GM21576 (cell line): ENCODE data around the gene TMED10.
"Not testable (repeated sequence)": the region's sequence is repeated elsewhere in the genome, so short reads cannot be mapped to it uniquely, and the experiment has no call there.

Experiments
- ATAC-seq: cut with Tn5 transposase; IDR thresholded peaks from one replicate; pipeline ENCODE4 v1.9.1; 2021; ENCODE audit warnings: mild to moderate bottlenecking, moderate library complexity; ENCODE audit not compliant: unreplicated experiment

Gene TMED10

DNA sequence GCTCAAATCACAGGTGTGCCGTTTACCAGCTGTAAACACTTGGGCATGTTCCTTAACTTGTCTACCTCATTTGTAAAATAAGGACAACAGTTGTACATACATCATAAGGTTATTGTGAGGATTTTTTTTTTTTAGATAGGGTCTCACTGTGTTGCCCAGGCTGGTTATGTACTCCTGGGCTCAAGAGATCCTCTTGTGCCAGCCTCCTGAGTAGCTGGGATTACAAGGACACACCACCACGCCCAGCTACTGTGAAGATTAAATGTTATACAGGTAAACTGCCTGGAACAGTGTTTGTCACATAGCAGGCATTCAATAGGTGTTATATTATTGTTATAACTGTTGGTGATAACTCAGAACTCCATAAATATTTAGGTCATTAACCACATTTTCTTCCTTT, 12.7 kb downstream of the TMED10 start:
- no peak for ATAC-seq

DNA sequence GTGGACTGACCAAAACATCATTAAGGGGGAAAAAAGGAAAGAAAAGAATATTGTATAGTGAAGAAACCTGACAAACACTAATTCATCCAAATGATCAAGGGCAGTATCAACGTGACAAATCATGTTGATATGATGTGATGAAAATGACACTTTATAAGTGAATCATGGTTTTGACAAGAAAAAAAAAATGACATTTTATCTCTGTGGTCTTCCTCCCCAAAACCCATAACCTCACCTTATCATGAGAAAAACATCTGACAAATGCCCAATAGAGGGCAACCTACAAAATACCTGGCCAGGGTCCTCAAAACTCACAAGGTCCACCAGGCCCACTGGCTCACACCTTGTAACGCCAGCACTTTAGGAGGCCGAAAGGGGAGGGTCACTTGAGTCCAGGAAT, 13.8 kb downstream of the TMED10 start:
- ATAC-seq, result no peak

DNA sequence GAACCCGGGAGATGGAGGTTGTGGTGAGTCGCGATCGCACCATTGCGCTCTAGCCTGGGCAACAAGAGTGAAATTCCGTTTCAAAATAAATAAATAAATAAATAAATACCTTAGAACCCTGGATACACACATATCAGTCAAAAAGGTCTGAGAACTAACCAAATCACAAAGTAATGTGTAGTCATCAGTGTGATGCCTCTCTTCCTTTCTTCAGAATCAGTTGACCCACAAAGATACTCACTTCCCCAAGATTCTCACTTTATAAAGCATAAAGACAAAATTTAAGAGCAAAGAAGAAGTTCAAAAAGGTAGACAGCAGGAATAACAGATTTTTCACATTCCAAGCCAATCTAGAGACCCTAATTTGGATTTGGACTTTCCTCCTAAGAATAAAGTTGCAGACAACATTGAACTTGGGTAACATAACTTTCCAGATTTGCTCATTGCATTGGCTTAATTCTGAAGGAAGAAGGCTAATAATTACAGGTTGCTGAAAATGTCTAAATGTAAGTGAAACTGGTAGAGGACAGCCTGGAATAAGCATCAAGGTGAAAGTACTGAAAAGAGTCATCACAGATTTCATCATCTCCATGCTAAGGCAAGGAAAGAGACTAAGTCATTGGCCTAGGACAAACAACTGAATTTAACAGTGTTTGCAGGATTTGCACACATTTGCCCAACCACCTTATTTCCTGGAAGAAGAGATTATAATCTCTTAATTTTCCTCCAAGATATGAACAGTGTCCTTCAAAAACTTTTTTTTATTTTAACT, 17.4 kb downstream of the TMED10 start:
- no peak for ATAC-seq

DNA sequence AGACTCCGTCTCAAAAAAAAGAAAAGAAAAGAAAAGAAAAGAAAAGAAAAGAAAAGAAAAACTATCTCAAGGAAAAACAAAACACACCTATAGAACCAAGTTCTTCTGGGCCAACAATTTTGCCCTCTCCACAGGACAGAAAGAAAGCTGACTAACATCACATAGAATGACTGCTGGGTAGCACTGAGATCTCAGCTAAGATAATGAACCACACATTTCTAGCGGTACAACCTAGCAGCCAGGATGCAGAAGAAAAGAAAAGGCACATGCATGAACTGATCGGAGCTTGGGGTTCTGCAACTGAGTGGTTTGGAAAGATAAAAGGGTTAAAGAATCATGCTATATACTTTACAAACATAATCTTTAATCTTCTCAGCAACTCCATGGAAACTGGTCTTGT, 19.5 kb downstream of the TMED10 start:
- no peak for ATAC-seq

DNA sequence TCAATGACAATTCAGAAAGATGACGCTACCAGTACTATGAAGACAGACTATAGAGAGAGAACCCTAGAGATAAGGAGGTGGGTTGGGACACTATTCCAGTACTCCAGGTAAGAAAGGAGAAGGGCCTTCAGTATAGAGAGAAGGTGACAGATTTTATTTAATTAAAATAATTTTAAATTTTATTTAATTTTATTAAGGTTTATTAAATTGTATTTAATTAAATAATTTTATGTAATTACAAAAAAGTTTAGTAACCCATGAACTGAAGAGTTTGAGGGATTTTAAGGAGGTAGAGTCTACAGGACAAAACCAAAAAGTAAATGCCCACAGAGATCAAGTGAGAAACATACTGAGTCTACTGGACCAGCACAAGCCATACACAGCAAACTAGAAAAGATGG, 20.3 kb downstream of the TMED10 start:
- ATAC-seq, result no peak

DNA sequence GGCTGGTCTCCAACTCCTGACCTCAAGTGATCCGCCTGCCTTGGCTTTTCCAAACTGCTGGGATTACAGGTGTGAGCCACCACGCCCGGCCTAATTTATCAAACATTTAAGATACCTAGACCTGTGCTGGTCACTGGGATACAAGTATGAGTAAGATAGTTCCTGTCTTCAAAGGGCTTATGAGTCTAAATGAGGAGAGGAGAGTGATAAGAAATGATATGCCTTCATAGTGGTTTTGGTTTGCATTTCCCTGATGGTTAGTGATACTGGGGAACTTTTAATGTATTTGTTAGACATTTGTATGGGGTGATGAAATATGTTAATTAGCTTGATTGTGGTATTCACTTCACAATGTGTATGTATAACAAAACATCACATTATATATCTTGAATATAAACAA, 21.2 kb downstream of the TMED10 start:
- no peak for ATAC-seq

DNA sequence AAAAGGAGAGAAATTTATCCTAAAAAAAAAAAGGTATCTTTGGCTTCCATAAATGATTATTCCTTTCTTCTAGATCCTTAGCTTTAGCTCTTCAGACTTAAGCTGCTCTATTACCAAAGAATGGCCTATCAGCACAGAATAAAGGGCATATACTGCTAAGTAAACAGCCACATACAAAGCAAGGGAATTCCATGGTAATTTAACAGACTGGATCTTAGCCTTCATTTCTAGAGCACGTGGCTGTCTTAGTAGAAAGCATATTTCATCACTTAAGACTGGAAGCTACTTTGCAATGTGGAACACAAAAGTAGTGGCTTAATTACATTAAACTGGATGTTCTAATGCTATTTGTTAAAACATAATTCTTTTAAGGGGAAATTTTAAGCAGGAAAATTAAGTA, 23.1 kb downstream of the TMED10 start:
- ATAC-seq, result no peak

DNA sequence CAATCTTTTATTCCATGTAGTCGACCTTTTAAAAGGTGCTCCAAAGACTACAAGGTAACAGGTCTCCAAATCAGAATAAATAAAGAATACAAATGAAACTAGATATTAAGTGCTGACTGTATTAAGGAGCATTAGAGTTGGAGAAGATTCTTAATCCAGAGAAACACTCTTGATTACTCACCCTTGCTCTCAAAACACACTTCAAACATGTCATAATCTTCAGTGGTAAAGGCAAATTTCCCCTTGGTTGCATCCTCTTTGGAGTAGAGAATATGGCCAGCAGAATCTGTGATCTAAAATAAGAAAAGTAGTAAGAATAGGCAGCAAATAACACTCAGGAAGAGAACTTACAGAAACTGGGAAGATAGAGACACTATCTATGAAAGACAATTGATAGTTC, 24.6 kb downstream of the TMED10 start:
- no peak for ATAC-seq

DNA sequence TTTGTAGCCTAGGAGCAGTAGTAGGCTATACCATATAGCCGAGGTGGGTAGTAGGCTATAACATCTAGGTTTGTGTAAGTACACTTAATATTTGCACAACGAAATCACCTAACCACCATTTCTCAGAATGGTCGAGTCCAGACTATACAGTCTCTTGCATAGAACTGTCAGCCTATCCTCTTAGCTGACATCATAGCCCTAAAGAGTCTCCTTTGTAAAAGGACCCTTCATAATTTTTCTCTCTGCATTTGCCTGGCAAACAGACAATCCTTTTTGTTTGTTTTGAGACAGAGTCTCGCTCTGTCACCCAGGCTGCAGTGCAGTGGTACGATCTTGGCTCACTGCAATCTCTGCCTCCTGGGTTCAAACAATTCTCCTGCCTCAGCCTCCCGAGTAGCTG, 25.8 kb downstream of the TMED10 start:
- ATAC-seq, result not testable (repeated sequence)

DNA sequence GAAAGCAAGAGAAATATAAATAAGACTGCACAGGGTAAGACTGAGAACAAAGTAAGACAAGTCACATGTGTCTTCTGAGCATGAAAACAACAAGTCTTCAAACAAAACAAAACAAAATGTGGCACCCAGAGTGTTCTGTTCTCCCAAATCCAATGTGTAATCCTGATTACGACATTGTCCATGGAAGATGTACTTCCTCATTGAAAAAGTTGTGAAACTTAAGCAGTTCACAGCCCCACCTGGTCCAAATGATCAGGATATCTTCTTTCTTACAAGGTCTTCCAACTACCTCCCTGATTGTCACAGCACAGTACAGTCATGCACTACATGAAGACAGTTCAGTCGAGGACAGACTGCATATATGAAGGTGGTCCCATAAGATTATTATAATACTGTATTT, 26.3 kb downstream of the TMED10 start:
- ATAC-seq, result no peak

DNA sequence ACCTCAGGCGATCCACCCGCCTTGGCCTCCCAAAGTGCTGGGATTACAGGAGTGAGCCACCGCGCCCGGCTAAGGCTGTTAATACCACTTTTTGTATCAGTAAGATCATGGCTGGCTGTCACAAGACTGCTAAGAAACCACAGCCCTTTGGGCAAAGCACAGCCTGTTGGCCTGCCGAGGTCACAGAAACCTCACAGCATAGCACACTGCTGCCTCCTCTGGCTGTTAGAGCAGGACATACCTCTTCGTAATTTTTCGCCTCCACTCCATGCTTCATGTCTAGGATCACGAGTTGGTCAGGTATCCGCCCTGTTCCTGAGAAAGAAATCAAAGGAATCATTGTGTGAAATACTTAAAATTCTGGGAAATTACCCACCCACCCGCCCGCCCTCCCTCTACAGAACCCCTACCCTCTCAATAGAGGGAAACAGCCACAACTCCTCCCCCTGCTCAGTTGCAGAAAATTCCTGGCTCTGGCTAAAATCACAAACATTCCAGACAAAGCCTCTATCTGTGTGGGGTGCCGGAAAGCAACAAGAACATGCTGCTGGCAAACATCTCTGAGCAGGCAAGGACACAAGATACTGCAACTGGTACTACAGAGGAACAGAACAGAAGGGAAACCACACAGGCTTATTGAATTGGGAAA, 28.9 kb downstream of the TMED10 start:
- no peak for ATAC-seq

DNA sequence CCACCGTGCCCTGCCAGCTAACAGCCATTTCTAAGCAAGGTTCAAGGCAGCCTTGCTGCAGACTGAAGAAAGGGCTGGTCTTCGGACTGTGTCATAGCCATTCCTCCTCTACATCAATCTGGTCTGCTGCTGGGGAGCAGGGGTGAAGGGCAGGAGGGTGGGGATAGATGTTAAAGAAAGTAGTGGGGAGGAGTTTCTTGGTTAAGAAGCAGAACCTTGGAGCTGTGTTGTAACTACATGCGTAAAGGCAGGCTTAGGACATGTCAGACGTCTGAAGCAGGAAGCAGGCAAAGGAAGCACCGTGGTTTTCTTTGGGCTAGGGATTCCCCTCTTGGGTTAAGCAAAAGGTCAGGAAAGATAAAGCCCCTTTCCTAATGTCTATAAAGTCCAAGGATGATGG, 31.5 kb downstream of the TMED10 start:
- ATAC-seq, result no peak

DNA sequence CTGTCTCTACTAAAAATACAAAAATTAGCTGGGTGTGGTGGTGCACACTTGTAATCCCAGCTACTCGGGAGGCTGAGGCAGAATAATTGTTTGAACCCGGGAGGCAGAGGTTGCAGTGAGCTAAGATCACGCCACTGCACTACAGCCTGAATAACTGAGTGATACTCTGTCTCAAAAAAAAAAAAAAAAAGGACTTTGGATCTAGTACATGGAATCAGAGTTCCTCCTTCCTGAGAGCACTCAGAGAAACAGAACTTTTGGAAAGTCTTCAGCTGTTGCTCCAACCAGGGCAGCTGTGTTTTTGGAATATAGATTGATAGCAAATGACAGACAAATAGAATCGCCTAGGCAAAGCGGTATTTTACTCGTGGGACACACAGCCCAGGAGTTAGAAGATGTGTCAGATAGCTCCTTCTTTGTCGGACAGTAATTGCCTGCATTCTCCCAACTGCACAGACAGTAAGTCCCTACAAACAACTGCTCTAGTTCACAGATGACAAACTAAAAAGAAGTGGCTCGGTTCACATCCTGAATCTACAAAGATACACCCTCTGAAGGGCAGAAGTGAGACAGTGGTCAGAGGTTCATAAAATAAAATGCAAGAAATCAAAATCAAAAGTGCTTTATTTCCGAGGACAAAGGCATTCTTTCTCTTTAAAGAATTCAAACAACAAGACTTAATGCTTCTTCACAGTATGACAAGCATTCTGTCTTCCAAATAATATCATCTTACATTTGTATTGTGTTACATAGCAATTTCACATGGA, 32.5 kb downstream of the TMED10 start:
- ATAC-seq, result no peak

DNA sequence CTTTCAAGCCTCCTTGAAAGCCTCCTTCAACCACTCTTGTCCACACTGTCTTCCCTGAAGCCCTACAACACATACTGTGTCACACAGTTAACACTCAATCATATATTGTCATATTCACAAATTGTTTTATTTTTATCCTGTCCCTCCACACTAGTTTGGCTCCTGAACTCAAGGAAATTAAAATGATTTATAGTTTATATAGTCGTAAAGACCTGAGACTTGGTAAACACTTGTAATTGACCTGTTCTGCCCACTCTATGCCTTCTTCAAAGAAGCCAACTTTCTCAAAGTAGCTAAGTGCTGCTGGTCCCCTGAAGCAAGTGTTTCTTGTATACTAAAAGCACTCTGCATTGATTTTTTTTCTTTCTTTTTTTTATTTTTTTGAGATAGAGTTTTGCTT, 33.9 kb downstream of the TMED10 start:
- no peak for ATAC-seq

DNA sequence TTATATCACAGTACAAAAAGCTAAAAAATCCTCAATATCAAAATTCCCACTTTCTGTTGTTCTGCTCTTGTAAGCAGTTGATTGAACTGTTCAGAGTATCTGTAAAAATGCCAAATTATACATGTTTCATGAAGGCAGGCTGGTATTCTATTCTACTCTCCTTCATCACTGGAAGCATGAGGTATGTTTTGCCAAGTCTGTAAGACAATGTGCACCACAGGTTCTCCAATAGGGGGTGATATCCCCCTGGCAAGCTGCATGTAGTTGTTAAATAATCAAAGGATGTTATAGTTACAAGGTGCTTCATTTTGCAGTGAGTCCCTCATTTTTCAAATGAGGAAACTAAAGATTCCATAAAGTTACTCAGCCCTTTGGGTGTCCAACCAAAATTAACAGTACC, 34.4 kb downstream of the TMED10 start:
- ATAC-seq, result no peak

DNA sequence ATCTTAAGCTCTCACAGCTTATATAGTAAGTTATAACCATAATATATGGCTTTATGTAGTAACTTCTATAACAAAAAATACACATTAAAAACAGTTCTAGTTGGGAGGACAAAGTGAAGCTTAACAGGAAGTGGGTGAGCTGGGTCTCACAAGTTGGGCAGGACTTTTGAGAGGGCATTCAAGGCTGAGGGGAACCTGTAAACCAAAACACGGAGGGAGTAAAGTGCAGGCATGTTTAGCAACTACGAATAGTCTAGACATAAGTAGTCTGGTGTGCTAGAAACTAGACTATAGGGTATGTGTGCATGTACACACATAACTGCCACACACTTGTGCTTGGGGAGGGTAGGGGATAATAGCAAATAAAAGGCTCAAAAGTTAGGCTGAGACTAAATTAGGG, 35.4 kb downstream of the TMED10 start:
- no peak for ATAC-seq

DNA sequence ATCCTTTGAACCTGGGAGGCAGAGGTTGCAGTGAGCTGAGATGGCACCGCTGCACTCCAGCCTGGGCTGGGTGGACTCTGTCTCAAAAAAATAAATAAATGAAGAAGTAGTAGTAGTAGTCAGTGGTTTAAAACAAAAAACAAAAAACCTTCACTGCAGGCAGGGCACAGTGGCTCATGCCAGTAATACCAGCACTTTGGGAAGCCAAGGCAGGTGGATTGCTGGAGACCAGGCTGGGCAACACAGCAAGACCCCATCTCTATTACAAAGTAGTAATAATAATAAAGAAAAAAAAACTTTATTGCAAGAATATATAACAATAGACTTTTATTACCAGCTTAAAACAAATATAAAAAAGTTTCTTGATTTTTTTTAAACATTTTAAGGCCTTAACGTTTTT, 35.8 kb downstream of the TMED10 start:
- no peak for ATAC-seq

DNA sequence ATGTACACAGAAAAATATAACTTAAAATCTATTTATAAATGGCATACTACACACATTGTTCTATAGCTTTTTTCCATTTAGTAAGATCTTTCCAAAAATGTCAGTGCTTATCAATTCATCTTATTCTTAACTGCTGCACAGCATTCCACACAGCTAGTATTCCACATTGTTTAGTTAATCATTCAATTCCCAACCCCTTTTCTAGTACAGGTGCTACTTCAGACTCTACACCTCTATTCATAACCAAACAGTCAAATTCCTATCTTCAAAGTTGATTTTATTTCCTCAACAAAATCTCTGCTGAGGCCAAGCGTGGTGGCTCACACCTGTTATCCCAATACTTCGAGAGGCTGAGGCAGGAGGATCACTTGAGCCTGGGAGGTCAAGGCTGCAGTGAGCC, 37.2 kb downstream of the TMED10 start:
- ATAC-seq, result no peak

DNA sequence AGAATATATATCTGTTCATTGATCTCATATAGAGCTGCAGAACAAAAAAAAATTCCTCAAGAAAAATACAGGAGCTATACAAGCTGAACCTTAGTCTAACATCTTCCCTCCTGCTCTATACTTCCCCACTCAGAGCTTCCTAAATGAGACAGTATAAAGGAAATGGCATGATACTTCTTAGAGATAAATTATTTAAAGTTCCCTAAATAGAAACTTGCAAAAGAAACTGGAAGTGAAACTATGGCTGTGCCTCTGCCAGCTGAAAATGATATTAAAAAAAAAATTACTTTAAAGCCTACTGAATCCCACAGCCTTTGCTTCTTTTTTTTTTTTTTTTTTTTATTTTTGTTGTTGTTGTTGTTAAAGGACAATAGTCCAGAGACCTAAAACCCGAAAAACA, 37.9 kb downstream of the TMED10 start:
- ATAC-seq, result no peak

DNA sequence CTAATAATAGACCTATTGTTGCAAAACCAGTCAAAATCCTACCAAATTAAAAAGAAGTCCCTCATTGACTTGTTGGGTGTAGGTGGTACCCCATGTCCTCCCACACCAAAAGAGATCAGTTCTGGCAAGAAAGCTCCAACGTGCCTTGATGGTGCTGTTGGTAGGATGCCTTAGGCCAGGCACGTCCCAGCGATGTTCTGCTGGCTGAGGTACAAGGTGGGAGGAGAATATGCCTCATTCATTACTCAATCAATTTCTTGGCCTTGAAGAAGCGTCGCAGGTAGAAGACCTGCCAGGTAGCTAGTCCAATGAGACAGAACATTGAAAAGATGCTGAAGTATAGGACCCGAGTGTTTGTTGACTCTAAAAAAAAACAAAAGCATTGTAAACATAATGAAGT, 41.8 kb downstream of the TMED10 start:
- ATAC-seq, result no peak

DNA sequence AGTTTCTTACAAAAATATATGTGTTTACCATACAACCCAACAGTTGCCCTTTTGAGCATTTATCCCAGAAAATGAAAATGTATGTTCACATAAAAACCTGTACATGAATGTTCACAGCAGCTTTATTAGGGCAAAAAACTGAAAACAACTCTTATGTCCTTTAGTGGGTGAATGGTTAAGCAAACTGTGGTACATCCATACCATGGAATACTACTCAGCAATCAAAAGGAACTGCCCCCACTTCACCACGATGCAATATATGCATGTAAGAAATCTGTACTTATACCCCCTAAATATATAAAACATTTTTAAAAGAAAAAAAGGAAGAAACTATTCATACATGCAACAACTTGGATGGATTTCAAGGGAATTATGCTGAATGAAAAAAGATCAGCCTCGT, 42.8 kb downstream of the TMED10 start:
- ATAC-seq, result no peak
